HG02884 (cell line): ENCODE results near the gene KRI1.
"Not testable (repeated sequence)": the region's sequence is repeated elsewhere in the genome, so short reads cannot be mapped to it uniquely, and the experiment has no call there.

ENCODE experiments used
- ATAC-seq: cut with Tn5 transposase; IDR thresholded peaks from one replicate; pipeline ENCODE4 v1.9.1; 2021; ENCODE audit warnings: mild to moderate bottlenecking, moderate library complexity; ENCODE audit not compliant: unreplicated experiment

Gene KRI1

DNA sequence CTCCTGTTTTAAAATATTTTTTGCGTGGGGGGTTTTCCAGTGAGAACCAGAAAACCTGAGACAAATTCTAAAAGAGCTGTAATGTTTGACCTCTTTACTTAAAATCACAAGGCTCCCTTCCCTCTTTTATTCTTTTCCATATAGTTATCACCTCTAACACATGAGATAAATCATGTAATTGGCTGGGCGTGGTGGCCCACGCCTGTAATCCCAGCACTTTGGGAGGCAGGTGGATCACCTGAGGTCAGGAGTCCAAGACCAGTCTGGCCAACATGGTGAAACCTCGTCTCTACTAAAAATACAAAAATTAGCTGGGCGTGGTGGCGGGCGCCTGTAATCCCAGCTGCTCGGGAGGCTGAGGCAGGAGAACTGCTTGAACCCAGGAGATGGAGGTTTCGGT, 14.8 kb downstream of the KRI1 start:
- ATAC-seq = not testable (repeated sequence)

DNA sequence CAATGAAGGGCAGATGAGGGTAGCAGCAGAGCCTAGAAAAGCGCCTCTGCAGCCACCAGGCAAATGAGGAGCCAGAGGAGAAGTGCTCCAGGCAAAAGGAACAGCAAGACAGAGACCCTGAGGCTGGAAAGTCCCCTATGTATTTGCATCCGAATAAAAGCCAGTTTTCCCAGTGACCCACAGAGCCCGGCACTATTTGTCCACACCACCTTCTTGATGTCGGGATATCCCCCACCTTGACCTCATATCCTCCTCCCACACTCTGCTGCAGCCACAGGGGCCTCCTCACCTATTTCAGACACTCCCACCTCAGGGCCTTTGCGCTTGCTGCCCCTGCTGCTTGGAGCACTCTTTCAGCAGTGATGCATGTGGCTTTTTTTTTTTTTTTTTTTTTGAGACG, 15.5 kb downstream of the KRI1 start:
- ATAC-seq = no peak

GRCh38 chr19:10549733-10550132, 16.1 kb downstream of the KRI1 start:
- no peak for ATAC-seq

GRCh38 chr19:10548746-10549276, 17.0 kb downstream of the KRI1 start:
- ATAC-seq = no peak

- ATAC-seq = no peak
Observed at GRCh38 chr19:10546817-10547216, 19.0 kb downstream of the KRI1 start.

DNA sequence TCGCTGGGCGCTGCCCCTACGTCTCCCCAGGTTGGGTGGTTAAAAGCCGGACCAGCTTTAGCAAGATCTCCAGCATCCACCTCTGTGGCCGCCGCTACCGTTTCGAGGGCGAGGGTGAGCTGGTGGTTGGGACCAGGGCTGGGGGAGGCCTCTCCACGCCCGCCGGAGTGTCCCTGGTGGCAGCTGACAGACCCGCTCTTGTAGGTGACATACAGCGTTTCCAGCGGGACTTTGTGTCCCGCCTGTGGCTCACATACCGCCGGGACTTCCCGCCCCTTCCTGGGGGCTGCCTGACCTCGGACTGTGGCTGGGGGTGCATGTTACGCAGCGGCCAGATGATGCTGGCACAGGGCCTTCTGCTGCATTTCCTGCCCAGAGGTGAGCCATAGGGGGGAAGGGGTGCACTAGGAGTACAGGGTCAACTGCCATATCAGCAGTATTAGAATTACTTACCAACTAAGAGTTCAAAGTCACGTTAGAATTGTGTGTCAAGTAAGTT, 21.0 kb downstream of the KRI1 start:
- no peak for ATAC-seq

- no peak for ATAC-seq
Observed at GRCh38 chr19:10544242-10544752, 21.5 kb downstream of the KRI1 start.

- ATAC-seq = no peak
Observed at GRCh38 chr19:10543420-10544241, 22.2 kb downstream of the KRI1 start, which contains the start of gene ATG4D. ATG4D (plus strand) TSS chr19:10543904; CDS start chr19:10544091, 187 bp downstream.

DNA sequence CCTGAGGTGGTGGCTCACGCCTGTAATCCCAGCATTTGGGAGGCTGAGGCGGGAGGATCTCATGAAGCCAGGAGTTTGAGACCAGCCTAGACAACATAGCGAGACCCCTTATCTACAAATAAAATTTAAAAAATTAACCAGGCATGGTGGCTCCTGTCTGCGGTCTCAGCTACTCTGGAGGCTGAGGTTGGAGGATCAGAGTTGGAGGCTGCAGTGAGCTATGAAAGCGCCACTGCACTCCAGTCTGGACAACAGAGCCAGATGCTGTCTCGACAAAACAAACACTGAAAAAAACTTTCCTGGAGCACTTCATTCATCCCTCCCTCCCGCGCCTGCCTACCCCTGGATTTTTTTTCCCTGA, 22.8 kb downstream of the KRI1 start:
- no peak for ATAC-seq

GRCh38 chr19:10539016-10539415, 26.8 kb downstream of the KRI1 start:
- ATAC-seq = not testable (repeated sequence)

GRCh38 chr19:10538204-10538983, 27.4 kb downstream of the KRI1 start:
- ATAC-seq = no peak

DNA sequence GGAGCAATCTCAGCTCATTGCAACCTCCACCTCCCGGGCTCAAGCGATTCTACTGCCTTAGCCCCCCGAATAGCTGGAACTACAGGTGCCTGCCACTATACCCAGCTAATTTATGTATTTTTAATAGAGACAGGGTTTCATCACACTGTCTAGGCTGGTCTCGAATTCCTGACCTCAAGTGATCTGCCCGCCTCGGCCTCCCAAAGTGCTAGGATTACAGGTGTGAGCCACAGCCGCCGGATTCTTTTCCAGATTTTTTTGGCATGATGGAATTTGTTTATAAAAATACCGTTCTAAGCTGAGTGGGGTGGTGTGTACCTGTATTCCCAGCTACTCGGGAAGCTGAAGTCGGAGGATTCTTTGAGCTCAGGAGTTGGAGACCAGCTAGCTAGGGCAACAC, 28.1 kb downstream of the KRI1 start:
- no peak for ATAC-seq

- ATAC-seq = no peak
Observed at GRCh38 chr19:10535613-10536012, 30.2 kb downstream of the KRI1 start.

- no peak for ATAC-seq
Observed at GRCh38 chr19:10533646-10534386, 32.0 kb downstream of the KRI1 start.

- no peak for ATAC-seq
Observed at GRCh38 chr19:10532457-10532856, 33.4 kb downstream of the KRI1 start.

GRCh38 chr19:10526887-10527286, 38.9 kb downstream of the KRI1 start:
- not testable (repeated sequence) for ATAC-seq

GRCh38 chr19:10525636-10526035, 40.2 kb downstream of the KRI1 start:
- ATAC-seq = no peak

DNA sequence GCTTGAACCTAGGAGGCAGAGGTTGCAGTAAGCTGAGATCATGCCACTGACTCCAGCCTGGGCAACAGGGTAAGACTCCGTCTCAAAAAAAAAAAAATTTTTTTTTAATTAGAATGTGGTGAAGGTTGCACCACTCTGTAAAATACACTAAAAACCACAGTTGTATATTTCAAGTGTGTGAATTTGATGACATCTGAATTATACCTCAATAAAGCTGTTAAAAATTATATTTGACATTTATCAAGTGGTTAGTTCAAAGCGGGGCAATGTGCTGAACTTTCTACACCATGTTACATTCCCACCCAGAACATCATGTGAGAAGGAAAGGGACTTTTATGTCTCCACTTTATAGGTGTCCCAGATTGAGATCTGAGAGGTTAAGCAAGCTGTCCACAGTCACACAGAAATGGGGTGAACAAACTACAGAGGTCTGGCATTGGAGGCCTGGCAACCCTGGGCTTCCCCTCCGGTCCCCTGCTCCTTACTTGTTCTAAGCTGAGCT, 42.6 kb downstream of the KRI1 start:
- ATAC-seq = no peak

DNA sequence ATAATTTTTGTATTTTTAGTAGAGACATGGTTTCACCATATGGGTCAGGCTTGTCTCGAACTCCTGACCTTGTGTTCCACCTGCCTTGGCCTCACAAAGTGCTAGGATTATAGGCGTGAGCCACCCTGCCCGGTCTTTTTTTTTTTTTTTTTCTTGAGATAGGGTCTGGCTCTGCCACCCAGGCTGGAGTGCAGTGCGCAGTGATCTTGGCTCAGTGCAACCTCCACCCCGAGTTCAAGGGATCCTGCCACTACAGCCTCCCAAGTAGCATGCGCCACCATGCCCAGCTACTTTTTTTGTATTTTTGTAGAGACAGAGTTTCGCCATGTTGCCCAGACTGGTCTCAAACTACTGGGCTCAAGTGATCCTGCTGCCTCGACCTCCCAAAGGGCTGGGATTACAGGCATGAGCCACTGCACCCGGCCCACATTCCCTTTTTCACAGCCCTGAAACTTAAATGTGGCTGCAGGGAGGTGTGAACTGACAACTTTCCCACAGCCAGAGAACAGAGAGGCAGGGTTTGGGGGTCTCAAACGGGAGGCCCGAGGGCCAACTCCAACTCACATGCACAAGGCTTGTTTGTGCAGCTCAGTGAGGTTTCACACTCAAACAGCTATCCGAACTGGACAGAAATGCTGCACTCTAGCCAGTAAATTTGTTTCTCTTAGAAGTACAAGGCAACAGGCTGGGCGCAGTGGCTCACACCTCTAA, 44.2 kb downstream of the KRI1 start:
- ATAC-seq = no peak
